Stimulated activated naive CD8-positive, alpha-beta T cell treated with anti-CD3 and anti-CD28 coated beads, Interleukin-15, Interleukin-2, amounts not matched to agents 100 U/mL and 50 U/mL, for 24 hours (primary cell): ENCODE data around the gene WDR45.

Experiments
- ATAC-seq: fragments of 150-1000 bp; cut with Tn5 transposase; one replicate; pipeline ENCODE4 v1.10.0; 2021
- DNase-seq: peaks from one replicate; pipeline ENCODE4 v3.0.0; 2021

The WDR45 gene

DNA sequence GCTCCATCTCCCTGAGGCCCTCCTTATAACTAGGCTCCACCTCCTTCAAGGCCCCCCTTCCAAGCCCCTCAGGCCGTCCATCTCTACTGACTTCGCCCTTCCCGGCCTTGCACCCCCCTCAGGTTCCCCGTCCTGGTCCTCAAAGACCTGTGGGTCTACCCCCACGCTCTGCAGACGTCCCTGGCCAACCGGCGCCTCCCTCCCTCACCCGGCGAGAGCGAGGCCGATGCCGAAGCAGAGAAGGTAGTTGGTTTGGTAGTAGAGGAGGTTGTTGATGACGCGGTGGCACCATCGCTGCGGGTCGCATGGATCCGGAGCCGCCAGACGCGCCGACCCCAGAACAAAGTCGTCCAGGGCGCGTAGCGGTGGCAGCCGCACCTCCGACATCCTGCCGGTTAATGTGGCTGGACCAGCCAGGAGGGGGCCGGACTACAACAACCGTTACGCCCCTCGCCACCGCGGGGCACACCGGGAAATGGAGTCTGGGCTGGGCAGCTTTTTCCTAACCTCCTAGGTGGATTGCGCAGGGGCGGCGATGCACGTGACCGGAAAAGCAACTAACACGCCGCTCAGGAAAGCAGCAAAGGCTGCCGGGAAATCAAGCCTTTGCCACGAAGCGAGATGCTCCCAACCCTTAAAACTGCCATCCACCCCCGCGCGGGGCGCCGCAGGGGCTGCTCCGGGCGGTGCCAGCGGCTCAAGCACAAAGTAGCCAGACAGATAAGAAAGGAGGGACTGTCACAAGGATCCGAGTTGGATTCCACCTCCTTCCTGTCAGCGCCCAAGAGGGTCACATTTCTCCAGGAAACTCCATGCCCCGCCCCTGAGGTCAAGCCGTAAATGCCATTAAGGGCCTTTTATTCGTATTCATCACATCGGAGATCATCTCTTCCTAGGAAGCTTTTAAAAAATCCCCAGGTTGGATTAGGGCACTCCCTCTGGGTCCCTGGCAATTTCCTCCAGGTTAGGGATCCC lies 5.8 kb downstream of the WDR45 start, which contains the start of gene PRAF2:
PRAF2 (minus strand) TSS at position 402 of the 975 bp plus-strand sequence; CDS start at position 387, 15 bp downstream.
- ATAC-seq: peak; percentile 97
- DNase-seq: peak; percentile 88

DNA sequence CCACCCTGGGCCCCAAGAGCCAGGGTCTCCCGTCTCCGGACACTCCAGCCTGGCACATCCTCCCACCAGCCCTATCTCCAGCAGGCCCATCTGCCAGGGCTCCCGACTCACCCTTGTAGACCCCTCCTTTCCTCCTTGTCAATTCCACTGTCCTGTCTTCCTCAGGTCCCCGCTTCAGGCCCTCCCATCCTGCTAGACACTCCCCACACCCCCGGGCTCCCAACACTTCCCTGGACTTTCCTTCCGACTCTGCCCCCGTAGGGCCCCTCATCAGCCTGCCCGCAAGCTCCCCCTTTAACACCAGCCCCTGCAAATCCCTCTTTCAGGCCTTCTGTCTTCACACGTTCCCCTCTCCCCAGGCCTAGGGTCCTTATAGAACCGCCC lies 7.0 kb downstream of the WDR45 start:
- DNase-seq: no peak

GRCh38 chrX:49071877-49072711 lies 7.6 kb downstream of the WDR45 start:
- ATAC-seq (no peak), DNase-seq (no peak)

More for the DNA sequence above, 7.0 kb downstream of the WDR45 start:
- no peak for ATAC-seq

DNA sequence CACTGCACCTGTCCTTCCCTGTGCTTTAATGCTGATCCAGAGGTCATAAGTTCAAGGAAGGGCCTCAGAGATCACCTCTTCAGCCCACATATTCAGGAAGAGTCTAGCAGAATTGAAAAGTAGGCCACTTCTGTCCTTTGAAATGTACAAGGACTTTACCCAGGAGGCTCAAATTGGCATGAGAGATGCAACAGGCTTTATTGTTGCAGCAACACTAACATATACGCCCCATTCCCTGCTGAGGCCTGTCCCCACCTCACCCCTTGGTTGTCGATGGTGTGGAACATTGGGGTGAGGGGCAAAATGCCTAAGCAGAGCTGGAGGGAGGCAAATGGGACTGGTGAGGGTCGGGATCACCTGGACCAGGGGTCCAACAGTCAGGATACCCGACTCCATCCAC lies 8.7 kb downstream of the WDR45 start:
- ATAC-seq (no peak), DNase-seq (no peak)

GRCh38 chrX:49069038-49069437 lies 10.6 kb downstream of the WDR45 start:
- no peak for DNase-seq

DNA sequence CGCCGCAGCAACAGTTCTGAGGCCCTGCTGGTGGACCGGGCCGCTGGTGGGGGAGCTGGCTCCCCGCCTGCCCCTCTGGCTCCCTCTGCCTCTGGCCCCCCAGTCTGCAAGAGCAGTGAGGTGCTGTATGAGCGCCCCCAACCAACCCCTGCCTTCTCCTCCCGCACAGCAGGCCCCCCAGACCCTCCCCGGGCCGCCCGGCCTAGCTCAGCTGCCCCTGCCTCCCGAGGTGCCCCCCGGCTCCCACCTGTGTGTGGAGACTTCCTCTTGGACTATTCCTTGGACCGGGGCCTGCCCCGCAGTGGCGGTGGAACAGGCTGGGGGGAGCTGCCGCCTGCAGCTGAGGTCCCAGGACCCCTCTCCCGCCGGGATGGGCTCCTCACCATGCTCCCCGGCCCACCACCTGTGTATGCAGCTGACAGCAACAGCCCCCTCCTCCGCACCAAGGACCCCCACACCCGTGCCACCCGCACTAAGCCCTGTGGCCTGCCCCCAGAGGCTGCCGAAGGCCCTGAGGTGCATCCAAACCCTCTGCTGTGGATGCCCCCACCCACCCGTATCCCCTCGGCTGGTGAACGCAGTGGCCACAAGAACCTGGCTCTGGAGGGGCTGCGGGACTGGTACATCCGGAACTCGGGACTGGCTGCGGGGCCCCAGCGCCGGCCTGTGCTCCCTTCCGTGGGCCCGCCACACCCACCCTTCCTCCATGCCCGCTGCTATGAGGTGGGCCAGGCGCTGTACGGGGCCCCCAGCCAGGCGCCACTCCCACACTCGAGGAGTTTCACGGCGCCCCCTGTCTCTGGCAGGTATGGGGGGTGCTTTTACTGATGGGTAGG lies 12.2 kb downstream of the WDR45 start:
- DNase-seq: no peak
- ATAC-seq: no peak

More at GRCh38 chrX:49069038-49069437, 10.6 kb downstream of the WDR45 start:
- ATAC-seq: no peak

DNA sequence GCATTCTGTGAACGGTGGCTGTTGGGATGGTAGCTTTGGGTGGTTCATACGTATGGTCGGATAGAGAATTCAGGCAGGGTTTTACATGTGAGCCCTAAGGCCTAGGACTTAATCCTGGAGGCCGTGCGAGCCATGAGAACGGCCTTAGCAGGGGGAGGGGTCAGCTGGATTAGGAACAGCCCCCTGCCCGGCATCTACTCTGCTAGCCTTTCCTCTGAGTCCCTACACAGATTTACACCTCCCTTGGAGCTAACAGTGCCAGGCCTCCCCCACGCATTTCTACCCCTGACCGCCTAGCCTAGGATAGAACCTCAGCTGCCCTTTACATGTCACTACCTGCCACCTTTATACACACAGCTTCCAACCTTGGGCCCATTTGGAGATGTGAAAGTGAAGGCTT lies 13.0 kb downstream of the WDR45 start:
- DNase-seq: no peak
- no peak for ATAC-seq

DNA sequence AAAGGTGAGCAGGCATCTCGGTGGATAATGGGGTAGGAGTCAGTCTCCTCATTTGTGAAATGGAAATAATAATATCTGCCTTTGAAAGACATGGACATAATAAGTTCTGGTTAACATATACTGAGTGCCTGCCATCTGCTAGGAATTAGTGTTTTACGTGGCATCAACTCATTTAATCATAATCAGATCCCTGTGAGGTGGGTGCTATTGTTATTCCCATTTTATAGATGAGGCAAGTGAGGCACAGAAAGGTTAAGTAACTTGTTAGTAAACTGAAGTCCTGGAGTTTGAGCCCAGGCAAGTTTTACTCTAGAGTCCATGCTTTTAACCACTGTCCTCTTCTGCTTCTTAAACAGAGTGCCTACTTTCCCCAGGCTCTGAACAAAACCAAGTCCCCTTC lies 13.4 kb downstream of the WDR45 start:
- ATAC-seq (no peak), DNase-seq (no peak)

- no peak for ATAC-seq
- no peak for DNase-seq
Observed at GRCh38 chrX:49064735-49065134, 15.0 kb downstream of the WDR45 start.

DNA sequence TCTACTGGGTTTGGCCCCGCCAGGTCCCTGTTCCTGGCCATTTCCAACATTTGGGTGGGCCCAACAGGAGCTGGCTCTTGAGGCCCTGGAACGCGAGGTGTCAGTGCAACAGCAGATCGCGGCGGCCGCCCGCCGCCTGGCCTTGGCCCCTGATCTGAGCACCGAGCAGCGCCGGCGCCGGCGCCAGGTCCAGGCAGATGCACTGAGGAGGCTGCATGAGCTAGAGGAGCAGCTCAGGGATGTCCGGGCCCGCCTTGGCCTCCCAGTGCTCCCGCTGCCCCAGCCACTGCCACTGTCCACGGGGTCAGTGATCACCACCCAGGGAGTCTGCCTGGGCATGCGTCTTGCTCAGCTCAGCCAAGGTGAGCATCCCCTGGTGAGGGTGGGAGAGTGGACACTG lies 15.4 kb downstream of the WDR45 start:
- DNase-seq: no peak
- ATAC-seq: peak; percentile 21

GRCh38 chrX:49063715-49064114 lies 16.0 kb downstream of the WDR45 start:
- ATAC-seq: no peak
- no peak for DNase-seq

DNA sequence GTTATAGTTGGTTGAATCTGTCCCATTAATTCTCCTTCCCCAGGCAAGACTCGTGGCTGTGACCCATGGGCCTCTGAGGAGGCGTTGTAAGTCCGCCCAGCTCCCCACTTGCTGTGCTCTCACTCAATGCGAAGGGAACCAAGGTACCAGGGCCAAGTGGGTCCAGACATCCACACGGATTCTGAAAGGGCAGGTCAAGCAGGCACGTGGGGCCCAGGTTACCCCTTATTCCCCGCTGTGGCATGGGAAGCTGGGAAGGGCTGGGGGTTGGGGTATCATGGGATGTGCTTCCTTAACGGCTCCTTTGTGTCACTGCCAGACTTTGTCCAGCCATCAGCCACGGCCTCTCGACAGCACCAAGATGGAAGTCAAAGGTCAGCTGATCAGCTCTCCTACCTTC lies 17.8 kb downstream of the WDR45 start:
- DNase-seq (no peak), ATAC-seq (no peak)

GRCh38 chrX:49061490-49061889 lies 18.2 kb downstream of the WDR45 start:
- ATAC-seq (no peak), DNase-seq (no peak)

GRCh38 chrX:49060914-49061313 lies 18.8 kb downstream of the WDR45 start:
- no peak for DNase-seq
- no peak for ATAC-seq

DNA sequence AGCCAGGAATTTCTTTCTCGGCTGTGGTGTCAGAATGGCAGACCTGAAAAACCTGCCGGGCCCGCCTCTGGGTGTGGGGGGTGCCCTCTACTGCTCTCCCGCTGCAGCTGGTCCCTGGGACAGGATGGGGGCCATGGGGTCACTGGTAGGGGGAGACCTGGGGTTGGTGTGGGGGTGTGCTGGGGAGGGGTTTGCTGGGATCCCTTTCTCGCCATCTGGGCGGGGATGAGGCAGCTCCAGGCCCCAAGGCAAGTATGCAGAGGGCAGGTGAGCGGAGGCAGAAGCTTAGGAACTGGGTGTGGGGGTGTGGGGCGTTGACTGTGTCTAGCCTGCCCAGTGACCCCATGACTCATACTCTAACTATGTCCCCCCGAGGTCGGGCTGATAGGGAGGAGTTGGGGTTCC lies 20.0 kb downstream of the WDR45 start:
- ATAC-seq (no peak), DNase-seq (no peak)

DNA sequence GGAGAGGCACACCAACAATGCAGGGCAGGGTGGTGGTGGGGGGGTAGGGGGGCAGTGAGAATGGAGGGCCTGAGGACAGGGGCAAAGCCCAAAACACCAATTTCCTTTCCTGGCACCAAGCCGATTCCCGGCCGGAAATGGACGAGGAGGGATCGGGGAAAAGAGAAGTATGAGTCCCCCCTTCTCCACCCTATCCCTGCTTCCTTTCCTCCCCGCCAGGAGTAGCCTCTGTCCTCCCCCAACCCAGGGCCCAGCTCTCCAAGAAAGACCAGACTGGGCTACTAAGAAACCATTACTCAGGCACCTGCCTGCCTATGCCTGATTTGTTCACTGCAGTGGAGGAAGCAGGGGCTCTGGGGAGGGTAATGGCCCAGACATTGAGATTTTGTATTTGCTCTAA lies 20.5 kb downstream of the WDR45 start:
- DNase-seq: no peak

GRCh38 chrX:49058794-49059193 lies 20.9 kb downstream of the WDR45 start, which contains the start of gene CCDC120:
CCDC120 (plus strand) TSS chrX:49058999; CDS start chrX:49062042, 3,043 bp downstream.
- ATAC-seq: no peak
- no peak for DNase-seq

More for the DNA sequence above, 20.5 kb downstream of the WDR45 start:
- ATAC-seq: no peak

DNA sequence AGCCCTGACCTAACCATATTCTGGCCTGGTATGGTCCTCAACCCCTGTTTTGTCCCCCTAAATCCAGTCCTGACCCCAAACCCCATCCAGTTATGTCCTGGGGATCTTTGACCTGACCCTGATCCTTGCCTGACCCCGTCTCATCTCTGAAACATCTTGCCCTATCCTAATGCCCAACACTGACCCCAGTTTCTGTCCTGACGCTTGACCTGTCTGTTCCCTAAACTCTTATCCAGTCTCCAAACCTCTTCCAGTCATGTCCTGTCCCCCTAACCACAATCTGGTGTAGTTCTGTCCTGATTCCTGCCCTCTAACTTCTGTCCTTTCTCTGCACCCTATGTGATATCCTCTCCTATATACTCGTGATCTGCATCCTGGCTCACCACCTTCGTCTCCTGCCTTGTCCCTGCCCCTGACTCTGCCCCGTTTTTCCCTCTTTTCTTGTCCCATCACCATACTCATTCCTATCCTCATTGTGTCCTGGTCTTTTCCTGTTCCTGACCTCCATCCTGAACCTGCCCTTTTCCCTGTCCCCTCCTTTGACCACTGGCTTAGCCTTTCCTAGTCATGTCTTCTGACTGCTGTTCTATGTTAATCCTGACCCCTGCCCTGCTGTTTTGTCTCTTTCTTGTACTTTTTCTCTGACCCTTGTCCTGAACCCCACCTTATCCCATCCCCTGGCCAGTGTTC lies 25.5 kb downstream of the WDR45 start:
- ATAC-seq: no peak
- DNase-seq: no peak

DNA sequence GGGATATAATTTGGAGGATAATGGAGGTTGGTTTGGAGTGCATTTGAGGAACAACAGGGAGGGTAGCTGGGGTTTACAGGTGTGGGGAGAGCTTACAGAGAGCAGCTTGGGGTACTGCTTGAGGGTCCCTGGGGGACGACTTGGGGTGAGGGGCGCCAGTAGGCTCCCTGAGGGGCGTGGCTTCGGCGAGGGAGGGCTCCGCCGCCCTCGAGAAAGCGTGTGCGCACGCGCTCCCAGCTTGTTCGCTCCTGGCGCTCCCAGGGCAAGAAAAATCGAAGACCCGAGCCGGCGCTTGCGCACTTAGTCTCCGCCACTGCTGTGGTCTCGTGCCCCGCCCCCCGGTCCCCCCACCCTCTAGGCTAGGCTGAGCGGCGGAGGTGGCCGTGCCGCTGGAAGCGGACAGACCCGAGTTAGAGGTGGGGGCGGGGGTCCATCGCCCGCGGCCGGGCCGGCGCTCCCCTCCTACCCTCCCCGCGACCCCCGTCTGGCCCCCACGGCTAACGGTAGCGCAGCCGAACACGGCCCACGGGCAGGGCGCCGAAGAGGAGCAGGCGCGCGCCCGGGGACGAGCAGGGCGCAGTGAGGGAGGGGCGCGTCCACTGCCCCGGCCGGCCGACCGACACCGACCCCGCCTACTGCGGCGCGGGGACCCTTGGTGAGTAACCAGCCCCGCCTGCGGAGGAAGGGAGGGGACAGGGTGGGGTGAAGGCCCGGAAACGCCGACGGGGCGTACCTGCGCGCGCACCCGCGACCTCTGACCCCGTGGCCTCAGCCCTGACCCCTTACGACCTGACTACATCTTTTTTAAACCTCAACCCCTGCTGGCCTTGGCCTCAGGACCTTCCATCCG lies 26.2 kb downstream of the WDR45 start:
- ATAC-seq (peak; percentile 79), DNase-seq (peak; percentile 71)

GRCh38 chrX:49043987-49044281 lies 35.8 kb downstream of the WDR45 start:
- DNase-seq (no peak), ATAC-seq (no peak)
